ENCODE results near the gene CREG1.

The CREG1 gene

DNA sequence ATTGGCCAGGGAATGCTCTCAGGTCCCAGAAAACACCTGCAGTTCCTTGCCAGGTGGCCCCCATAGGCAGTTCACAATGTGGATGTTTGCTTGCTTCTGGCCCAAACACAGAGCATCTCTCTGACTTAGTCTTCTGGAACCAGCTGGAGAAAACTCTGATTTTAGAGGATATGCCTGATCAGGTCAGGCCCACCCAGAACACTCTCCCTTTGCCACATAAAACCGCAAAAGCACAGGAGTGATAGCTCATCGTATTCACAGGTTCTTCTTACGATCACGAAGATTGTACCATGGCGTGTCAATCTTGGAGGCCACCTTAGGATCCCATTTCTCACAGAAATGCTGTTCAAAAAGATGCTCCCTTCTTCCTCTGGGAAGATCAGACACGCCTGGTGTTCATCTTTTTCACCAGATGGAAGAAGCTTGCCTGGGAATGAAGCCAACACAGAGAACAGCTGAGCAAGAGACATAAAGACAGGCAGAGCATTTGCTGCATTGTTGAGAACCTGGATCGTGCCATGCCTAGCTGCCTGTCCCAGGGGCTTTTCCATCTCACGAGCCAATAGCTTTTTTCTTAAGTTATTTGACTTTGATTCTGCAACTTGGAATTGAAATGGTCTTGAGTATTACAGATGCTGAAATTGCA is 23.6 kb downstream of the CREG1 start:
- peak; percentile 66 for DNase-seq

- DNase-seq: no peak
Observed at GRCh38 chr1:167528057-167528728, 25.4 kb downstream of the CREG1 start.

DNA sequence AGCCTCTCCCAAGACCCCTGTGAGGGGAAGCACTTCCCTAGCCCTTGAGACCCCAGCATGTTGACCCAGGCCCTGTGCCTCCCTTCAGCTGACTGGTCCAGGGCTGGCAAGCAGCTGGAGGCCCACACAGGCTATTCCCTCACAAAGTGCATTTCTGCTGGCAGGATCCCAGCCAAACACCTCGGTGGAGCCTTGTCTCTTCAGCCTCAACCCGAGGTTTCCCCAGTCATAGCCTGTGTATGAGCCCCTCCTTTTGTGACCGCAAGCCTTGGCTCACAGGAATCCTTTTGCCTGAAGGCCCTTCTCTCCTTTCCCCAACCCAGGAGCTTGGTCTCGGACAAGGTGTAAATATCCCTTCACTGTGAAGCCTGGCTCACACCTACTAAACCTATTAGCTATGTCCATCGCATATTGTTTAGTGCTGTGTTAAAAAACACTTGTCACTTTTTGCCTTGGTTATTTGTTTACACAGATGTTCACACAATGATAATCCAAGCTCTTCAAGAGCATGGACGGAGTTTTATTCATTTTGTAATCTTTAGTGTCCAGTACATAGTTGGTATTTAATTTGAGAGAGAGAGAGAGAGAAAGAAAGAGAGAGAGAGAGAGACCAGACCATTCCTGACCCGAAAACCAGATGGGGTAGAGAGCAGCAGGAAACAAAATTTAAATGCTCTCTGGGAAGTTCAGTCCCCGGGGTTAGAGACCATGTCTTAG is 26.7 kb downstream of the CREG1 start:
- DNase-seq: no peak

DNA sequence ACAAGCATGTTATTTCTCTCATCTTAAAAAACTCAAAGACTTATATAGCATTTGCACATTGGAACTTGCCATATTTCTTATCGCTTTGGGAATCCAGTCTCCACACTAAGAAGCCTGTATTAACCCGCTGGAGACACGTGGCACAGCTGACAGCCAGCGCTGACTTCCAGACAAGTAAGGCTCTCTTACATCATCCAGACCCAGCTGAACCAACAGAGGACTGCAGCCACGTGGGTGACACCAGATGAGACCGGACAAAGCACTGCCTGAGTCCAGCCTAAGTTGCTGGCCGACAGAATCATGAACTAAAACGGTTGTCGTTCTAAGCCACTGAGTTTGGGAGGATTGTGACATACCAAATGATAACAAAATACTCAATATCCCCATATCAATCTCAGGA is 28.9 kb downstream of the CREG1 start:
- no peak for DNase-seq

- DNase-seq: no peak
Observed at GRCh38 chr1:167522246-167522645, 31.3 kb downstream of the CREG1 start.

- no peak for DNase-seq
Observed at GRCh38 chr1:167520711-167521206, 32.8 kb downstream of the CREG1 start.

DNA sequence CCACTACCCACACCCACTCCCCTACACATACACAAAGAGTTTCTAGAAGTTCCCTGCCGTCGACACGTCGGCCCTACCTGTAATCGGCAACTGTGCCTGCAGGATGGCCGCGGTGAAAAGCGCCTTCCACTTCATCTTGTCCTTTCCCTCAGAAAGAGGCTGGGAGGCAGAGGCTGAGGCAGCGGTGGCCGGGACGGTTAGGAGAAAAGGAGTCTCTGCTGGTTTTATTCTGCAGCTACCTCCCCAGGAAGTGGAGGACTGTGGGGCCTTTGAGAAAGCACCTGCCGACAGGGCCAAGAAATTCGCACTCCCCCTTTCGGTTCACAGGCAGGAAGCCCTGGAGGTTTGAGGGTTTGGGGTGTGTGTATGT is 35.2 kb downstream of the CREG1 start, which contains the start of gene CD247:
Gene CD247, minus strand, starts transcription at position 199 of the 370 bp plus-strand sequence. Its CDS starts 64 bp downstream, at position 135.
- DNase-seq: no peak

DNA sequence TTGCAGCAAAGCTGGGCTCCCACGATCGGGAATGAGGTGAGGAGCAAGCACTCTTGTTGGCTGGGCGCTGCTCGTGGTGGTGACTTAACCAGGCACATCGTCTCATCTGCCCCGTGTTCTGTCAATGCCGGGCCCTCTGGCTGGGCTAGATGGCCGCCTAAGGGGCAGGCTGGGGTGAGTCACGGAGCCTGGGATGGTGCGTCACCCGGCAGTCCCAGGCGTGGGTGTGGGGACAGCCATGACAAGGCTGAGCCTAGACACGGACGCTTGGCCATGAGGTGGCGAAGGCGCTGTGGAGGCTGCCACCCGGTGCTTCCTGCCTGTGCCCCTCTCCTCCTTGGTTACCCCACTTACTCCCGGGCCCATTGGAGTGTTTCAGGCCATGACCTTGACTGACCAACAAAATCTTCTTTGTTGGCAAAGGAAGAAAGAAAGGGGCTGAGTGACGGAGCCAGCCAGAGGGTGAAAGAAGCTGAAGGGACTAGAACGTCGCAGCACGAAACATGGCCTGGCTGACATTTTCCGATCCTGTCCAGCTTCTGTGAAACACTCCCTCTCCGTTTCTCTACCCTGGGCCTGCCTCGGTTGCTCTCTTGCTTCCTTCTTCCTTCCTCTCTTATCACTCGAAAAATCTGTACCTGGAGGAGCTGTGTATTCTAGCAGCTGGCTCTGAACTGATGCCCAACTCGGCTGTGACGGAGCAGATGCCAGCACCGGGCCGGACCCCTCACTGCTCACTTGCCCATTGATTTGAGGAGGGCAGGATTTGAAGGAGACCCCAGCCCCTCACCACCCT is 35.8 kb downstream of the CREG1 start:
- no peak for DNase-seq

- DNase-seq: no peak
Observed at GRCh38 chr1:167516404-167517388, 36.9 kb downstream of the CREG1 start.

DNA sequence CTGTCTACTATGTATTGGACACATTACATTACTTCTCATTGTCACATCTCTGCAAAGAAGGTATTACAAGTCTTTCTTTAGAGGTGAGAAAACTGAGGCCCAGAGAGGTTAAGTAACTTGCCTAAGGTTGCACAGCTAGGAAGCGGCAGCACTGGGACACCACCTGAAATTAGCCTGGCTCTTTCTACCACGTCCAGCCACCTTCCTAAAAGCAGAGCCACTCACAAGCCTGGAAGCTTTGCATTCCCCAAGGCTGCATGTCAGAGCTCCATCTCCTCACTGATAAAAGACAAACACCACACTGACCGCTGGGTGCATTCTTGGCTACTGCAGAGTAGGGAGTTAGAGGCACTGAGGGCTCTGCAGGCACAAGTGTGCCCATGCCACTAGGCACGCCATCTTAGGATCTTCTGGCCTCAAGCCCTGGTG is 37.7 kb downstream of the CREG1 start:
- DNase-seq: no peak

GRCh38 chr1:167515461-167515860 is 38.1 kb downstream of the CREG1 start:
- no peak for DNase-seq

DNA sequence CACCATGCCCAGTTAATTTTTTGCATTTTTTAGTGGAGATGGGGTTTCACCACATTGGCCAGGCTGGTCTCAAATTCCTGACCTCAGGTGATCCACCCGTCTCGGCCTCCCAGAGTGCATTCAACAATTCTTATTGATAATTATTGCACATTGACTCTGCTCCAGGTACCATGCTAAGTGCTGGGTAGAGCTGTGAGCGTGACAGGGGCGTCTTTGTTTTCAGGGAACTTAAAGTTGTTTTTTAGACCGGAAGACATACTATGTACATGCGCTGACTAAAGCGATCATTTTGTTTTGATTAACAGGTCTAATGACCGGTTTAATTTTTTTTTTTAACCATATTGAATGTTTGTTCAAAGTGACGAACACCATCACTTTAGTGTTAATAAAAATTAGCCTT is 39.3 kb downstream of the CREG1 start:
- DNase-seq: no peak

GRCh38 chr1:167512046-167512654 is 41.4 kb downstream of the CREG1 start:
- no peak for DNase-seq

GRCh38 chr1:167511374-167511986 is 42.1 kb downstream of the CREG1 start:
- DNase-seq: no peak

- DNase-seq: no peak
Observed at GRCh38 chr1:167510881-167511280, 42.7 kb downstream of the CREG1 start.

DNA sequence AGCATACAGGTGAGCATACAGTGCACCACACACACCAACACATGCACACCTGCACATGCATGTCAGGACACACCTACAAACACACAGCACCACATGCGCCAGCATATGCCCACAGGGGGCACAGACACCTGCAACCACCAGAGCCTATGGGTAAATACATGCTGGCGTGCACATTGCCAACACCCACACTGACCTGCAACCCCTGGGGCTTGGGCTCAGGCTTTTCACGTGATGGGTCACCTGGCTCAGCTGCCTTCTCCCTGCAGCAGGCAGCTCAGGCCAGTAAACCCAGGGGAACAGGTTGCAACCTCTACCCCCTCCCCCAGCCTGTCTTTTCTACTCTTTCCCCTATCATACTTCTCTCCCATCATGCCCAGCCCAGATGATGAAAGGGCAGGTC is 43.3 kb downstream of the CREG1 start:
- DNase-seq: no peak

- no peak for DNase-seq
Observed at GRCh38 chr1:167509587-167509986, 44.0 kb downstream of the CREG1 start.

GRCh38 chr1:167507719-167508118 is 45.8 kb downstream of the CREG1 start:
- no peak for DNase-seq

DNA sequence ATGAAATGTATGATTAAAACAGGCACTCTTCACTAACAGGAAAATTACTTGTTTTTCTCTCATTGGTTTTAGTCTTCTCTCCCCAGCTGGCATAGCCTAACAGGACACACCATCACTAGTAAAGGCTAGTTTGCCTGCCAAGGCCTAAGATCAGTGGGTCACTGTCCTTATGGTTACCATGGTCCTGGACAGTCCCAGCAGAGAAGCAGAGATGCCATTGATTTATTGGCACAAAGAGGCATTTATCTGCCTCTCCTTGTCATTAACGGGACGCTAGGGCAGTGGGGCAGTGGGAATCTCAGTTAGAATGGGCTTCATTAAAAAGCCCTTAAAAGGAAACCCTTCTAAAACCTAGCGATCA is 49.1 kb downstream of the CREG1 start:
- DNase-seq: no peak

DNA sequence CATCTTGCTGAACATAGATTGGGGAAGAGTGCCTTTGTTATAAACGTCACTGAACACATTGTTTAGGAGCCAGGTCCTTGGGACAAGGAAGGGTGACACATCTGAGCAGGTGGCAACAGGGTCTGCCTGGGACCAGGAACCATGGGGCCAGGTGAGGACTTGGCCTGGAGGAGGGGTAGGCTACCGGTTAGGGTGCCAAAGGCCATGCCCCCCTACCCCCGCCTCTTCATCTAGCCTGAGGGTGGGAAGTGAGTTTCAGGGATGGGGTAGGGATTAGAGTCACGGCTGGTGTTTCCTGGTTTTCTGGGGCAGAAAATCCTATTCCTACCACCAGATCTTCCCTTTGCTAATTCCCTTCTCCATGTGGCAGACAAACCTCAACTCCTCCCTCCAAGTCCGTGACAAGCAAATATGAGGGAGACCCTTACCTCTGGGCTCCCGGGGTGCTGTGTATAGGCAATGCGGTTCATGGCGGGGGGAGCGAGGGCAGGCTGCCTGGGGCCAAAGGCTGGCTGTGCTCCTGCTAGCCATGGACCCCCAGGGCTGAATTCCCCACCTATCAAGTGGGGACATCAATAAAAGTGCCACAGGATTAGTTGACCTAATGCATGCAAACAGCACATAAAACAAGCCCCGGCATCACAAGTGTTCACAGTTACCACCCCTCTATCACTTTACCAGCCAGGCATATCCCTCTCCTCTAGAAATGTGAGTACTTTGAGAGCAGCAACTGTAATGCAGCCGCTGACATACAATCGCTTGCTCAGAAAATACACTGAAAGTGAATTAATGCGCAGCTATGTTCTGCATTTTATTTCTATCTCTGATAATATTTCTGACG is 49.7 kb downstream of the CREG1 start:
- DNase-seq: no peak
